NOMO-1 treated with DMSO at 0.1 percent for 48 hours (cell line): ENCODE results near the gene KRT8.
A peak's percentile ranks its signal among the peaks of the same experiment; 100 is the strongest.
"Not testable (repeated sequence)": the region's sequence is repeated elsewhere in the genome, so short reads cannot be mapped to it uniquely, and the experiment has no call there.

Source experiments
- DNase-seq: peaks from one replicate; lab custom pipeline; 2025; ENCODE audit not compliant: unreplicated experiment; lab: John Stamatoyannopoulos, UW

The KRT8 gene

DNA sequence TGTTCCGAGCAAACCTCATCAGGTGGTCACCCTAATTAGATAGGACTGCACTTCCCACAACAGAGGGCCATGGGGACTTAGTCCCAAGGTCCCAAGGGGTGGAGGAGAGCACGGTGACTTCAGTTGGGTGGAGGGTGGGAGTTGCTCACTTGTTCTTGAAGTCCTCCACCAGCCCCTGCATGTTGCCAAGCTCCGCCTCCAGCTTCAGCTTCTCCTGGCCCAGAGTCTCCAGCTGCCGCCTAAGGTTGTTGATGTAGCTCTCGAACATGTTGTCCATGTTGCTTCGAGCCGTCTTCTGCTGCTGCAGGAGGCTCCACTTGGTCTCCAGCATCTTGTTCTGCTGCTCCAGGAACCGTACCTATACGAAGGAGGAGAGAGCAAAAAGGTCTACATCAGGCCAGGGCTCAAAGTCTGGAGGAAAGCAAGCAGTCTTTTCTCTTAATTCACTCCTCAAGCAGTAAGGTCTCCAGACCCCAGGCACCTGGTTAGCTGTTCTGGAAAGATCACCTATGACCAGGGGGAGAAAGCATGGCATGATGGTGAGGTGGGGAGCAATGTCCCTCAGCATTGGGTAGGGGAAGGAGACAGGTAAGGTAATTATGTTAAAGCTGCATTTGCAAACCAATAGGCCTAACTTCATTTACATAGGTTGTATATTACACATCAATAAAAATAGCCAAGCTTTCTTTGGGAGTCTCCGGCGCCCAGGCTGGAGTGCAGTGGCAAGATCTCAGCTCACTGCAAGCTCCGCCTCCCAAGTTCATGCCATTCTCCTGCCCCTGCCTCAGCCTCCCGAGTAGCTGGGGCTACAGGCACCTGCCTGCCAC, 2.9 kb downstream of the KRT8 start:
- no peak for DNase-seq

DNA sequence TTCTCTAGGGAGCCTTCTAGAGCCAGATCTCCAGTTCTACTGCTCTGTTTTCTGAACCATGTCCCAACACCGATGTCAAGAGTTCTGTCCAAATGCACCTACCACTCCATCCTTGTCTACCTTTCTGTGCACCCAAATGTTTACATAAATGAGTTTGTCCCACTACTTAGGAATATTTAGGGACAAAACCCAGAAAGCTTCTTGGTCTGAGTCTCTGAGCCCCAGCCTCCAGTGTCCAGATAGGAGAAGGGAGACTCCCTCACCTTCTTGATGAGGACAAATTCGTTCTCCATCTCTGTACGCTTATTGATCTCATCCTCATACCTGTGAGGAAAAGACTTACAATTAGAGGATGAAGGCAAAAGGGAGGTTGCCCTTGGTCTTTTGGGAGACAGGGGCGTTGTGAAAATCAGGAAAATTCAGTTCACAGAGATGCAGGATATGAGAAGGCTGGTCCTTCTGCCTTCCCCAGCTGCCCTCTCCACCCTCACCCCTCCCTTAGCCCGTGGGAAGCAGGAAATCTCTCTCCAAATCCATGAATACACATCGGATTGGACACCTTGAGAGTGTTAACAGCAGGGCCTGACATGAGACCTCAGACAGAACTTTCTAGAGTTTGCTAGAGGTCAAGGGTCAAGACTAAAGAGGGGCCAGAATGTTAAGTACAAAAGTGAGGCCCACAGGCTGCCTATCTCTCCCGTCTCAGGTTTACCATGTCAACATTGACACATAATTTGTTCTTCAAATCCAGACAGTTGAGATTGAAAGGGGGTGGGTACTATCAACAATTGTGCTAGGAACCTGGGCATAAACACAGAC, 3.8 kb downstream of the KRT8 start:
- no peak for DNase-seq

DNA sequence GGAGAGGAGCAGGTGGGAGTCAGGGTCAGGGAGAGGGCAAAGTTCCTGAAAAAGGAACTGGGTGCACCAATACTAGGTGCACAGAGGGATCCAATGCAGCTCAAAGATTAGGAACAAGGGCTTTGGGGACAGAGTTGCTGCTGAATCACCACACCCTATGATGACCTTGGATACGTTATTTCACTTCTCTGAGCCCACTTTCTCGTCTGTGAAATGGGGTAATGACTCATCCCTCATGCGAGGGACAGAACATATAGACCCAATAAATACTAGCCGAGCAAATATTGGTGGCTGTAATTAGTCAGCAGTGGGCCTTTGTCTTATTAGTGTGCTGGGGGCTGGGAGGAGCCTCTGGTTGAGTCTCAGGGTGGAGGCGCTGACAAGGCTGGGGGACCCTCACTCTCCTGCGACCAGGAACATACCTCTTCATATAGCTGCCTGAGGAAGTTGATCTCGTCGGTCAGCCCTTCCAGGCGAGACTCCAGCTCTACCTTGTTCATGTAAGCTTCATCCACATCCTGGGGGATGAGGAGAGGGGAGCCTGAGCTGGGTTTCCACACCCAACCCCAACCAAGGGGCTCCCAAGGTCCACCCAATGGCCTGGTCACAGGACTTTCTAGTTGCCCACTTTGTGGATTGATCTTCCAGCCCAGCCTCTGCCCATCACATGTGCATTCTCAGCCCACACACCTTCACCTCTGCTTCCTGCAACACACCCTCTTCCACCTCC, 4.5 kb downstream of the KRT8 start:
- DNase-seq, result no peak

DNA sequence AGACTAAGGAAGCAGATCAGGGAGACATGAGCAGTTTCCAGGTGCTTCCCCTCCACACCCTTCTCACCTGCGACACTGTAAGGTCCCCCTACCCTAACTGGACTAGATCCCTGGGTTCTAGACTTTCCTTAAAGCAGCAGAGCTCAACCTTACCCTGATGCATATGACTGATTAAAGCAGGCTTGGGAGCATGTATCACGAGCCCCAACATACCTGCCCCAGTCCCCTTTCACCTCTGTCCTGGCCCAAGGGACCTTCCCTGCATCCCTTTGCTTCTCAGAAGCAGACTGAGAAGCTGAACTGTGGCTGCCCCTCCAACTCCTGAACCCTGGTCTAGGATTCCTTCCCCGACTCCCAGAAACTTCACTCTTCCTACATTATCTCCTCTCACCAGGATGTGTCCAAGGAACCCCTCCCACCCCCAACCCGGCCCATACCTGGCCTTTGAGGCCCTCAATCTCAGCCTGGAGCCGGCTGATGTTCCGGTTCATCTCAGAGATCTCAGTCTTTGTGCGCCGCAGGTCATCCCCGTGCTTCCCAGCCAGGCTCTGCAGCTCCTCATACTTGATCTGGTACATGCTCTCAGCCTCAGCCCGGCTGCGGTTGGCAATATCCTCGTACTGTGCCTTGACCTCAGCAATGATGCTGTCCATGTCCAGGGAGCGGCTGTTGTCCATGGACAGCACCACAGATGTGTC, 5.4 kb downstream of the KRT8 start:
- no peak for DNase-seq

DNA sequence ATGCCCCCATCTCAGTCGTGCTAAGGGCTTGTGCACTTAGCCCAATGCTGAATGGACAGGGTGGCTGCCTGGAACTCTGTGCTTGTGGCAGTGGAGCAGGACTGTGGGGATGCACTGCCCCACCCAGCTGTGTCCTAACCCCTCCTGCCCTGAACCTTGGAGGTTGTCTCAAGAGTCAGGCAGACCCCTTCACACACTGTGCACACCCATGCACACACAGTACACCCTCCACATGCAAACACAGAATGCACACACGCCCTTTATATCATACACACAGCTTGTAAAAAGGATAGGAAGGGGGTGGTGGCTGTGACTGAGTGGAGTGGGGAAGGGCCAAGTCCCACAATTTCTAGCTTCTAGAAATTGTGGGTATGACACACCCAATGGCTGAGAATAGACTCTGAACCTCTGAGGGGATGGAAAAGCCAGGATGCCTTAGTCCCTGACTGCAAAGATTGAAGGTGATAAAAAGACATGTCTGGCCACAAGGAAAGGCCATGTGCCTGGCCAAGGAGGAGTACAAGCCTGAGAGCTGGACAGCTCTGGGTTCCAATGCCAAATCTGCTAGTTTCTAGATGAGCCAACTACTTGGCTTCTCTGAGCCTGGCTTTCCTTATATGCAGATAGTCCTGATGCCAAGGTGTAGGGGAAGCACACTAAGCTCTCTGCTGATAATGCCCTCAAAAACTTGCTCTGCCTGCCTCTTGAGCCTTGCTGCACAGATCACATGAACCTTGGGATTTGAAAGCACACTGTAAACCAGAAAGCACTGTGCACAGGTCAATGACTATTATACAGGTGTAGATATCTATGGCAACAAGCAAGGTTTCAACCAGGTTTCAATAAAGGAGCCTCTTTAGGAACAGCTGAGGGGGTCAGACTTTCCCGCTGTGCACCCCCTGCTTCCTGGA, 8.4 kb downstream of the KRT8 start:
- DNase-seq, result no peak

DNA sequence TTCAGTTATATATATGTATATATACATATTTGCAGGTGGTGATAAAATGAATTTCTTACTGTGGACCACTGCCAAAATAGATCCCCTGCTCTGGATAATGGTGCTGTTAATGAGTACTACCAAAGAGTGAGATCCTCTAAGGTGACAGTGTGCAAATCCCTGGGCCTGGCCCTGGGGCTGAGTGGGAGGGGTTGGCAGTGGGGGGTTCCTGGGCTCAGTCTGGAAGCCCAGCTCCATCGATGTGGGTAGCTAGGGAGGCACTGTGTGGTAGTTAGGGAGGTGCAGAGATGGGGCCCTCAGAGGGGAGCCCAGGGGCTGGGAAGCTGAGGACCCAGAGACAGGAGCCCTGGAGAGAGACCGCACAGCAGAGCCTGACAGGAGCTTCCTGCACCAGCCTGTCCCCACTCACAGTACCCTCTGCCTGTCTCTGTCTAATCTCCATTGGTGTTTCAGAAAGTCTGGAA, 9.1 kb downstream of the KRT8 start:
- DNase-seq, result no peak

DNA sequence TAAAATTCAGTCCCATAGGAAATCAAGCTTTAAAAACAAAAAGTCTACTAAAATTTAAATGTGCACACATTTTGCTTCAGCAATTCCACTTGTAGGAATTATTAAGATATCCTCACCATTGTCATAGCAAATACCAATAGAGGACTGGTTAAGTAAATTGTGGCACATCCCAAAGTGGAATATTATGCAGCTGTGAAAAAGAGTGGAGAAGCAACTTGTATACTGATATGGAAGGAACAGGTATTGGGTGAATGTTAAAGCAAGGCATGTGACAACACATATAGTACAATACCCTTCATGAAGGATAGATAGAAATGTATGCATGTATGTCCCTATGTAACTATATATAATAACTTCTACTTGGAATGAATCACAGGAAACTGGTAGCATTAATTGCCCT, 11.9 kb downstream of the KRT8 start:
- DNase-seq, result no peak

DNA sequence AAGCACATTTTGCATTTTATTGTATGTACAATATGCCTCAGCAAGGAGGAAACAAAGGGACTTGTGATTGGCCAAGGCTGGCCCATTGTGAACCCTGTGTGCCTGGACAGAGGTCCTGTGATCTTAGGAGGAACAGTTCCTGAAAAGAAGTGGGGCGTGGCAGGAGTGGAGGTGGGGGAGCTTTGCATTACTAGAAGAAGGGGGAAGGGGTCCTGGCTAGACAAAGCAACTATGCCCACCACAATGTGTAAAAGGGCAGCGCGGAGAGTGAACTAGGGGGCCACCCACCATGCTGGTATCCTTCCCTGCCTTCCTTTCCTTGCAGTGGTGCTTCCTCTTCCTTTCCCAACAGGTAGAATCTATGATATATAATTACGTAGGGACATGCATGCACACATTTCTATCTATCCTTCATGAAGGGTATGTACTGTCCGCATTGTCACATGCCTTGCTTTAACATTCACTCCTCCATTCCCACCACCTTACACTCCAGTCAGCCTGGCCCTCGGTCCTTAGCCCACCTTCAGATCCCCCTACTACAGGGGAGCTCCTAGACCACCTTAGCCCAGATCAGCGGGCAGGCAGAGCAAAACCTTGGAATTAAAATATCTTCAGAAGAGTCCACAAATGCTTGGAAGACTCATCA, 12.5 kb downstream of the KRT8 start:
- DNase-seq, result no peak

DNA sequence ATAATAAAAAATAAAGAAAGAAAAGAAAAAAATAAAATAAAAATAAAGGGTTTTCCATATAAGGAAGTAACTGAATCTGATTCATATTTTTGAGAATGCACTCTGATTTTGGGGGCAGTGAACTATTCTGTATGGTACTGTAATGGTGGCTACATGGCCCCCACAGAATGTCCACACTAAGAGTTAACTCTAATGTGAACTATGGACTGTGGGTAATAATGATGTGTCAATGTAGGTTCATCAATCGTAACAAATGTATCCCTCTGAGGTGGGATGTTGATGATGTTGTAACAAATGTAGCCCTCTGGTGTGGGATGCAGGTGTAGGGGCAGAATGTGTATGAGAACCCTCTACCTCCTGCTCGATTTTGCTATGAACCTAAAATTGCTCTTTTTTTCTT, 13.8 kb downstream of the KRT8 start:
- no peak for DNase-seq

DNA sequence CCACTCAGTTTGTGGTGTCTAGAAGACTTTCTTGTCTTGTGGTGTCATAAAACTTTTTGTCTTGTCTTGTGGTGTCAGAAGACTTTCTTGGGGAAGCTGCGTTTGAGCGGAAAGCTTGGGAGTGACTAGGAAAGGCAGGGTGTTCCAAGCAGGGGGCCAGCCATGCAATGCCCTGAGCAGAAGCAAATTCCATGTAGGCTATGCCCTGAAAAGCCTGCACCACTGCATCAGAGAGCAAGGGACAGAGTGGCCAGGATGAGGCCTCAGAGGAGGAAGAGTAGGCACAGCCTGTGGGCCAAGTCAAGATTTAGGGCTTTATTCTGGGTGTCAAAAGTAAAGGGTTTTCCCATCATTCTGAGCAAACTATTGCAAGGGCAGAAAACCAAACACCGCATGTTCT, 14.5 kb downstream of the KRT8 start:
- DNase-seq, result no peak

DNA sequence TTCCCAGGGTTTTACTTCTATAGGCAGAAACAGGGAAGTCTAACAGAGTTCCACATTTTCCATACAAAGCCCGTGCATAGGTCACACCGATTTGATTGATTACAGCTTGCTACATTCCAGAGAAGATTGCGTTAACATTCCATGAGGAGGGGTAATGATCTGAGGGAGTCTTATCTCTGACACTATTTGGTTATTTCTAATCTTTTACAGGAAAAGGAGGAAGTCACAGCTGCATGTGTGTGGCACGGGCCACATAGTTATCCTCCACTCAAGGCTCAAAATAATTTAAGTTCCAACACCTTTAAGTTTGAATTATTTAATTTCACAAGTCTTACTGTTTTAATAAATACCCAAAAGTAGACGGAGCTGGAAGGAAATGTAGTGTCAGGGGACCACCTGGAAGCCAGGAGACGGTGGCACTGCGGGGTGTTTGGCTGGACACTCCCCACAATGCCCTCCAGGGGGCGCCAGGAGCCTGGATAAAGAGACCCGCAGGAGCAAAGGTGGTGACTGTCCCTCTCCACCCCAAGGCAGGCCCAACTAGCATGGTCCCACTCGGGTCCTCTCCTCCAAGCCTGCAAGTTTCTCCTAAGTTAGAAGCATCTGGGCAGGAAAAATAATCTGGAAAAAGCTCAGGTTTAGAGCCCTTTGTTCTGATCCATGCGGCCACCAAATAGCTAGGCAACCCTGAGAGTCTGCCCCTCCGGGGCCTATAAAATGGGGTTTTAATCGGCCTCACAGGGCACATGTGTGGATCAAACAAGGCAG, 20.2 kb downstream of the KRT8 start:
- peak; percentile 38 for DNase-seq

DNA sequence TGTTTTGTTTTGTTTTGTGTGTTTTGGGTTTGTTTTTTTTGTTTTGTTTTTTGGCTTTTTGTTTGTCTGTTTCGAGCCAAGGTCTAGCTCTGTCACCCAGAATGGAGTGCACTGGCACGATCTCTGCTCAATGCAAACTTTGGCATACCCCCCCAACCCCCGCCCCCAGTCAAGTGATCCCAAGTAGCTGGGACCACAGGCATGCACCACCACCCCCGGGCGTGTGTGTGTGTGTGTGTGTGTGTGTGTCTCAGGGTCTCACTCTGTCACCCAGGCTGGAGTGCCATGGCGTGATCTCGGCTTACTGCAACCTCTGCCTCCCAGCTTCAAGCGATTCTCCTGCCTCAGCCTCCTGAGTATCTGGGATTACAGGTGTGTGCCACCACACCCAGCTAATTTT, 24.4 kb downstream of the KRT8 start:
- DNase-seq, result not testable (repeated sequence)

DNA sequence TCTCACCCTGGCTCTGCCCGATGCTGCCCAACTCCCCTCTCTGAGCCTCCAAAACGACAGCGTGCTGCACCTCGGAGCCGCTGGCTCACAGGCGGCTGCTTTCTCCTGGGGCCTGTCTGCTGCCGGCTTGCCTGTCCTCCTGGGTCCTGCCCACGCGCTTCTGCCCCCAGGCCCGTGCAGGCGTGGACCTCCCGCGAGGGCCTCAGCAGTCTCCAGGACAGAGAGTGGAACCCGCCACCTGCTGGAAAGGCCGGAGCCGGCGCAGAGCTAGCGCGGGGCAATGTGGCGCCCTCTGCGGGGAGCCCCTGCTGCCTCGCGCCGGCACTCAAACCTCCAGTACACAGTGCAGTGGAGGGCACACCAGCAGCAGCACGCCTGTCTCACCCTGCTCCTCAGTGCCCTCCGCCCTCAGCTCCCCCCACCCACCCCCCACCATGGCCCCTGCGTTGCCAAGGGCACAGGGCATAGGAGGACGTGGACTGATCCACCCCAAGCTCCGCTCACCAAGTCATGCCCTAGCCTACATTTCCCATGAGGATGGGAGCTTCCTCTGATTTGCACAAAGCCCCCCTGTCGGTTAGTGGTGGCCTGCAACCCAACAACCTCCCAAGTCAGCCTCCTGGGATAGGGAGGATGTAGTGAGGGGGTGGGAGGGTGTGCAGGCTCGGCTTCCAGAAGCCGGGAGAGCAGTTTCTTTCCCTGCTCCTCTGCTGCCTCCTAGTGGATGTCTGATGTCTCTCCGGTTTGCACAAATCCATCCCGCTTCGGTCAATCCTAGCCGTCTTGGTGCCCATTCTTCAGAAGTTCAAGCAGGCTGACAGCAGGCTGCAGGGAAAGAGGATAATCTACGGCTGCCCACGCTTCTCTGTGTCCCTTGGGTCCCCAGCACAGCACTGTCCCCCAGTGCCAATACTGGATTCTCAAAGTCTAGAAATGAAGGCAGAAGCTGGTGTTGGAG, 25.2 kb downstream of the KRT8 start:
- peak; percentile 63 for DNase-seq

DNA sequence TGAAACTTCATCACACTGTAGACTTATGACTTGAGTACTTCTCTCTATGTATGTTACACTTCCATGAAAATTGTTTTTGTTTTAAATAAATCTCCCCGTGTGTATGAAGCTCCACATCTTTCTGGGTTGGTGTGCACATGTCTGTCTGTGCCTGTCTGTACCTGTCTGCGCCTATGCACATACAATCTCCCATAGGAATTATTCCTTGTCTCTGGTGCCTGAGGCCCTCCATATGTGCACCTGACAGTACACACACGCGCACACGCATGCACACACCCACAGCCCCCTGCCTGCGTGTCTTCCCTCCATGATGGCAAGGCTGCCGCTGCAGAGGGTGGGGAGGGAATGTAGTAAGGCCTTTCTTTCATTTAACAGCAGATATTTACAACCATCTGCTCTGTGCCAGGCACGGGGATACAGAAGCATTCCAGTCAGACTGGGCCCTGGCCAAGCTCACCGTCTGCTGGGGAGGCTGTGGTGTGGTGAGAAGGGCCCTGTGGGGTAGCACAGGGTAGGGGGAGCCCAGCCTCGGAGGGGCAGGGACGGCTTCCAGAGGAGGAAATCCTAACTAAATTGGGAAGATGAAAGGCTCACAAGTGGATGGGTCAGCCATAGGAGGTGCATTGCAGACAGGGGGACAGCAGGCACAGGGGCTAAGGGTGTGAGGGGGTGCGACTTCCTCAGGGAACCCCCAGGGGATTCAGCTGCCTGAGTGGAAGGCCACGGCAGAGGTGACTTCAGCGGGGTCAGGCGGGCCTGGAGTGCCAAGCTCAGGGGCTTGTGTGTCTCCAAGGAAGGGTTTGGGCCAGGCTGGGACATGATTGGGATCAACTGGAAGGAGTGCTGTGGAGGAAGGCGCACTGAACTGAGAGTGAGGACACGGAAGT, 26.1 kb downstream of the KRT8 start:
- no peak for DNase-seq

DNA sequence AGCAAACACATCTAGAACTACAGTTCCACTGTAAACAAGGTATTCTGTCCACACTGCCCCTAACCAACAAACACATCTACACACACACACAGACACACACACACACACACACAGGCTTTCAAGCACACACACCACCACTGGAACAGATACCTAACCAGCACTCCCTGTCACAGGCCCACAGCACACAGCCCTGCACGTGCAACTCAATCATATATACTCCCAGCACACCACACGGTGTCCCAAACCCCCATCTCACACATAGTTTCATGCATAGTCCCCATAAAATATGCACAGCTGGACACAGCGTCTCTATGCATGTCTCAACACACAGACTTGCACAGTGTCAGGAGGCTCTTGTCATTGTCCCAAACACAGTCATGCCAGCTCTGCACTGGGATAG, 27.6 kb downstream of the KRT8 start:
- DNase-seq, result no peak

DNA sequence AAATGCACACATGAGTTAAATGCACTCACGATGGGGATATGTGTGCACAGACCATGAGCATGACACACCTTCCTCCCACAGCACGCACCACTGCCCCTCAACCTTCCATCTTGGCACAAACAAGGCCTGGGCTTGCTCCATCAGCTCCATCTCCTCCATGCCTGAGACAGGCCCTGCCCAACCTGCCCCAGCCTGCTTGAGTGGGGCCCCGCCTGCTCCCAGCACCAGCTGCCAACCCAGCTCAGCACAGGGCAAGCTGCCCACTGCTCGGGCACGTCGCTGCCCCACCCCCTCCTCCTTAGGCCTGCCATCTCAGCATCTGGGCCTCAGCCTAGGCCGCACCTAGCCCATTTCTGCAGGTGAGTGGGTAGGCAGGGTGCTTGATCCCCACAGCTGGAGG, 28.5 kb downstream of the KRT8 start:
- DNase-seq, result no peak
